HG02970 (cell line): Measurements from ENCODE around the gene RARB.

ENCODE experiments used
- ATAC-seq: cut with Tn5 transposase; IDR thresholded peaks from one replicate; pipeline ENCODE4 v1.9.1; 2021; ENCODE audit warnings: mild to moderate bottlenecking, moderate library complexity, moderate number of reproducible peaks; ENCODE audit not compliant: unreplicated experiment, low FRiP score

The RARB gene

GRCh38 chr3:25427942-25428788, at the start of gene RARB:
RARB (plus strand) TSS chr3:25428263; CDS start chr3:25428732, 469 bp downstream.
- ATAC-seq: no peak

GRCh38 chr3:25378786-25379311, 49.2 kb upstream of the RARB start:
- ATAC-seq: no peak

GRCh38 chr3:25380222-25380739, 47.8 kb upstream of the RARB start:
- ATAC-seq: no peak

- ATAC-seq: no peak
Measured at GRCh38 chr3:25381083-25381482, 47.0 kb upstream of the RARB start.

GRCh38 chr3:25384471-25384870, 43.6 kb upstream of the RARB start:
- ATAC-seq: no peak

GRCh38 chr3:25385807-25386460, 42.1 kb upstream of the RARB start:
- ATAC-seq: no peak

GRCh38 chr3:25386686-25387255, 41.3 kb upstream of the RARB start:
- no peak for ATAC-seq

- no peak for ATAC-seq
Measured at GRCh38 chr3:25390605-25391004, 37.5 kb upstream of the RARB start.

GRCh38 chr3:25396251-25396650, 31.8 kb upstream of the RARB start:
- ATAC-seq: no peak

DNA sequence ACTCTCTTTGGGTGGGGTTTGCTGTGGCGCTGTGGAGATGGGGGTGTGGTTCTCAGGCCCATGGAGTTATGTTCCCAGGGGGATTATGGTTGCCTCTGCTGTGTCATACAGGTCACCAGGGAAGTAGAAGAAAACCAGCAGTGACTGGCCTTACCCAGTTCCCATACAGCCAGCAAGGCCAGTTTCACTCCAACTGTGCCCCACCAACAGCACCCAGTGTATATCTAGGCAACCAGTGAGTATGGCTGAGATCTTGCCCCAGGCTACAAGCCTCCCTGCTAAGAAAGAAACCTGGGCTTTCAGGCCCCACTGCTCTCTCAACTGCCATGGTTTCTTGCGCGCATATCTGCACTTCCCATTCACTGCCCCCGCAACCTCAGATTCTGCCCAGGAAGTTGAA, 31.4 kb upstream of the RARB start:
- no peak for ATAC-seq

DNA sequence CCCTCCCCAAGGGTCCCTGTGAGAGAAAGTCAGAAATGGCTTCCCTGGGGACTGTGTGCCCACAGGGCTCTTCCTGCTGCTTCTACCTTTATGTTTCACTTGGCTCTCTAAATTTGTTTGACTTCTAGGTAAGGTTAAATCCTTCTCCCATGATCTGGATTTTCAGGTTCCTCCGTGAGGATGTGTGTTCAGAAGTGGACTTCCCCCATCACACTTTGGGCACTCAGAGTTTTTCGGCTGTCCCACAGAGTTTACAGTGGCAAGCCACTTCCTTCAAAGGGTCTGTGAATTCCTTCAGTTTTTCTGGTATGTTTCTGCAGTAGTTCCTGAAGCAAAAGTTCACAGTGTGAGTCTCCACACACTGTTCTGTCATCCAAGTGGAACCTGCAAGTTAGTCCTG, 30.9 kb upstream of the RARB start:
- no peak for ATAC-seq

GRCh38 chr3:25400587-25400986, 27.5 kb upstream of the RARB start:
- ATAC-seq: no peak

DNA sequence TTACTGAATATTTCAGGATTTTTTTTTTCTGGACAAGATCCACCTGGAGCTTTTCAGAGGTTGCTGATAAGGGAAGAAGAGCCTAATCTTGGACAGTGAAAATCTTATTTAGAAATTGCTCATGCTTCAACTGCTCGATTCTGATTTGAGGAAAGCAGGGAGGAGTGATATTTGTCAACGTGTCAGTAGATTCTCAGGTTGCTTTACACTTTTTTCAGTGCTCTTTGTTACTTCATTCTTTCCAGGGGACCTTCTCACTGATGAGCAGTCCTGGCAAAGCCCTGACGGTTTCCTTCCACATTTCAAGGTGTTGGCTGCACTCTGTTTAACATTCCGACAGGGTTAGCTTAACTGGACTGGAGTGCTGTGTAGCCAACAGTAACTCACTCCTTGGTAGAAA, 24.1 kb upstream of the RARB start:
- no peak for ATAC-seq

DNA sequence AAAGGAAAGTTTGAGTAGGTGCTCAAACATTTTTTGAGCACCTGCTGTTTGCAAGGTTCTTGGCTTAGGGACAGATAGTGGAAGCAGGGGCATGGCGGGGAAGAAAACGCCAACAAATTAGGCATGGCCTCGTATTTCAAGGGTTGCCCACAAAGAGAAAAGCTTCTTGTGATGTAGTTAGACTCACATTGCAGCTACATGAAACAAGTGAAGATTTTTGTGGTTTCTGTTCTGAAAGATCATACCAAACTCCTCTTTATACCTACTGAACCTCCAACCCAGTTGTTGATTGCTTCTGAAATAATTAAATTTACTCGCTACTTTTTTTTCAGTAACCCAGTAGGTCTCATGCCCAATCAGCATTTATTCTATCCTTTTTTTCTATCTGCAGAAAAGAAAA, 23.5 kb upstream of the RARB start:
- ATAC-seq: no peak

- ATAC-seq: no peak
Measured at GRCh38 chr3:25405335-25405734, 22.7 kb upstream of the RARB start.

DNA sequence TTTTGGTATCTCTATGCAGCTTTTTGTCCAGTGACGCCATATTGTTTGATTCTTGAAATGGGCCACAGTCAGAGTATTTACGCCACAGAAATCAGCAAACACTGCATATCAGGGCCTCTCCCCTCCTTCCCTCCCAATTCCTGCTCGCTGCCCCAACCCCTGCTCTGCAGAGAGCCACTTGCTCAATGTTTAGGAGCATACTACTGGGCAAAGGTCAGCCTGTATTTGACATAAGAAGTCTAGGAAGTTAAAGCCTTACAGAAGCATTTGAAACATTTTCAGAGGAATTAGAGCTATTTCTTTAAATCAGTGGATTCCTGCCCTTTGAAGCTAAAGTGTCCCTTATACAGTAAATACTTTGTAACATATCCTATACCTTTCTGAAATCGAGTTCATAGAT, 17.4 kb upstream of the RARB start:
- ATAC-seq: no peak

DNA sequence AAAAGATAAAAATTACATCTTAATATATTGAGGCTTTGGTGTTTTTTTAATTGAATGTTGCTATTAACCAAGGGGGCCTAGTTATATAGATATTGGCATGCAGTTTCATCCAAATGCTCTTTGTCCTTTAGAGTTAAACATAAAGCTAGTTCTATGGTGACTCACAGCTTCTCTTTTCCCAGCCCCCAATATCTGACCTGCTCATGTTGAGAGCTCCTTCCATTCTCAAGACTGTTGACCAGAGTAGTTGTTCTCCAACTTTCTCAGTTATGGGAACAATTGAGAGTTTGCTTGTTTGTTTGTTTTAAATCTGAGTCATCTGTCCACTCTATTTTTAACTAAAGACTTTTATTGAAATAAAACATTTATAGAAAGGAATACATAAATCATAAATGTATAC, 15.8 kb upstream of the RARB start:
- no peak for ATAC-seq

DNA sequence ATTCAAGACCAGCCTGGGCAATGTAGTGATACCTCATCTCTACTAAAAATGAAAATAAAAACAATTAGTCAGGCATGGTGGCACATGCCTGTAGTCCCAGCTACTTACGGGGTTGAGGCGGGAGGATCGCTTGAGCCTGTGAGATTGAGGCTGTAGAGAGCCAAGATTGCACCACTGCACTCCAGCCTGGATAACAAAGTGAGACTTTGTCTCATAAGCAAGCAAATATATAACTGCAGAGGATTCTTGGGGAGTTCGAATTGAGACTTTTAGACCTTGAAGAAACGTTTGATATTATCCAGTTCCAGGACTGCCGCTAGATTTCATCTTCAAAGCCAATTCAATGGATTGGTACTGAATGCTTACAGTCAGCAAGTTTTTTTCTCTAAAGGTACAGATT, 11.9 kb upstream of the RARB start:
- no peak for ATAC-seq

GRCh38 chr3:25418596-25418995, 9.5 kb upstream of the RARB start:
- ATAC-seq: no peak

GRCh38 chr3:25419251-25419650, 8.8 kb upstream of the RARB start:
- ATAC-seq: no peak

DNA sequence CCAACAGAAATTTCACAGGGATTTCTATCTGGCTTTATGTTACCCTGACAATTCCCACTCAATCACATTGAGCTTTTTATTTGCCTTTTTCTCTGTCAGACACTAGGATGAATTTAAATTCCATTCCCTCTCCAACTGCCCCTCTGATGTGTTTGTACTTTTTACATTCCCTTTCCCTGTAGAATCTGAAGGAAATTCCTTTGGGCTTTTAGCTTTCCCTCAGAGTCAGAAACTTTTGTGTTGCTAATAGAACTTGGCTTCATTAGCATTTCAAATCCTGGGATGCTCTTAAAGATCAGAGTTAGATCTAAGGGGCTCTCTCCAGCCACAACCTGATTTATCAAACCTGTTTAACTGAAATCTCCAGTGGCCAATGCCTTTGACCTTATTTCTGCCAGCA, 7.9 kb upstream of the RARB start:
- no peak for ATAC-seq
